ENCODE measurements around the gene EXOSC2. TPM values are rescaled to one million over a fixed set of nuclear protein-coding genes. Genes with fewer than 3 reads are reported as not detected.

Gene EXOSC2
- total and polyA plus RNA-seq, 9 donors, result 14.7 to 40.1 (median 33.1) TPM

- Histone ChIP-seq H3K27me3 (peaks cover 13% of the 10 kb centered on the region), H3K4me3 (no peak overlapping the region), H3K4me1 (ENCODE audit: insufficient read depth) (peaks cover 8% of the 10 kb centered on the region), H3K9me3 (no peaks in the 10 kb centered on the region), H3K36me3 (no peaks in the 10 kb centered on the region), H3K27ac (no peak overlapping the region)
- no peak for DNase-seq
- TF ChIP-seq CTCF (IDR thresholded peaks at IDR 0.05), result no peak
- no peak for TF ChIP-seq POLR2A (IDR thresholded peaks at IDR 0.05)
- no peak for TF ChIP-seq EP300 (IDR thresholded peaks at IDR 0.05)
- intact Hi-C loops (cut with DNase I), result no loop called here
- 0 to 1% (median 1%) methylated on average over 19 of the region's 19 CpGs for WGBS, 3 donors
Observed at GRCh38 chr9:130663977-130664250, 29.7 kb upstream of the EXOSC2 start.

- no peak within 1 kb of the TSS for H3K4me3 ChIP-seq
- peaks cover 8% of the 10 kb centered on the region for H3K4me1 ChIP-seq (ENCODE audit: insufficient read depth)
- WGBS, 3 donors, result 1 to 2% (median 2%) methylated on average over 58 to 76 of the region's 76 CpGs
- intact Hi-C loops (cut with DNase I), result no loop called here
- no peak for DNase-seq
- TF ChIP-seq POLR2A (IDR thresholded peaks at IDR 0.05) (no peak), EP300 (IDR thresholded peaks at IDR 0.05) (no peak), CTCF (IDR thresholded peaks at IDR 0.05) (no peak)
- H3K9me3 ChIP-seq, result no peaks in the 10 kb centered on the region
- H3K27ac ChIP-seq, result no peak within 1 kb of the TSS
- peaks cover 13% of the 10 kb centered on the region for H3K27me3 ChIP-seq
- no peaks in the 10 kb centered on the region for H3K36me3 ChIP-seq
Observed at GRCh38 chr9:130664251-130665028, 29.1 kb upstream of the EXOSC2 start, which contains the start of gene PRDM12. Gene PRDM12, plus strand, starts transcription at chr9:130664594. Its CDS starts 60 bp downstream, at chr9:130664654.

GRCh38 chr9:130665029-130665430, 28.6 kb upstream of the EXOSC2 start:
- intact Hi-C loops (cut with DNase I), result no loop called here
- Histone ChIP-seq H3K36me3 (no peaks in the 10 kb centered on the region), H3K4me1 (ENCODE audit: insufficient read depth) (peaks cover 8% of the 10 kb centered on the region), H3K4me3 (no peak overlapping the region), H3K9me3 (no peaks in the 10 kb centered on the region), H3K27ac (no peak overlapping the region), H3K27me3 (peaks cover 13% of the 10 kb centered on the region)
- DNase-seq, result no peak
- WGBS, 3 donors, result 1 to 2% (median 1%) methylated on average over 17 to 26 of the region's 26 CpGs
- TF ChIP-seq EP300 (IDR thresholded peaks at IDR 0.05) (no peak), CTCF (IDR thresholded peaks at IDR 0.05) (no peak), POLR2A (IDR thresholded peaks at IDR 0.05) (no peak)

GRCh38 chr9:130665431-130666392, 27.9 kb upstream of the EXOSC2 start:
- H3K27me3 ChIP-seq, result peaks cover 11% of the 10 kb centered on the region
- TF ChIP-seq POLR2A (IDR thresholded peaks at IDR 0.05) (no peak), EP300 (IDR thresholded peaks at IDR 0.05) (no peak), CTCF (IDR thresholded peaks at IDR 0.05) (no peak)
- intact Hi-C loops (cut with DNase I), result no loop called here
- H3K36me3 ChIP-seq, result no peaks in the 10 kb centered on the region
- DNase-seq, result no peak
- H3K4me3 ChIP-seq, result no peak overlapping the region
- H3K27ac ChIP-seq, result no peak overlapping the region
- H3K4me1 ChIP-seq (ENCODE audit: insufficient read depth), result peaks cover 6% of the 10 kb centered on the region
- no peaks in the 10 kb centered on the region for H3K9me3 ChIP-seq
- WGBS, 3 donors, result 3 to 4% (median 4%) methylated on average over 61 of the region's 61 CpGs
